Stimulated activated CD8-positive, alpha-beta memory T cell treated with anti-CD3 and anti-CD28 coated beads, Interleukin-15, amount 100 ng/mL, for 24 hours (primary cell): ENCODE results near the gene KCND3.

Experiments used
- DNase-seq: peaks from one replicate; pipeline ENCODE4 v3.0.0-alpha.2; 2020; ENCODE audit warnings: low read depth

The KCND3 gene

GRCh38 chr1:111880881-111881837 lies 108.3 kb downstream of the KCND3 start:
- DNase-seq, result no peak

- DNase-seq, result no peak
Measured at GRCh38 chr1:111879081-111879480, 110.4 kb downstream of the KCND3 start.

GRCh38 chr1:111878649-111879048 lies 110.8 kb downstream of the KCND3 start:
- no peak for DNase-seq

- no peak for DNase-seq
Measured at GRCh38 chr1:111878091-111878490, 111.4 kb downstream of the KCND3 start.

GRCh38 chr1:111876631-111877030 lies 112.8 kb downstream of the KCND3 start:
- DNase-seq, result no peak

GRCh38 chr1:111875640-111876039 lies 113.8 kb downstream of the KCND3 start:
- no peak for DNase-seq

GRCh38 chr1:111873460-111874030 lies 115.9 kb downstream of the KCND3 start:
- no peak for DNase-seq

GRCh38 chr1:111870181-111870580 lies 119.3 kb downstream of the KCND3 start:
- no peak for DNase-seq

GRCh38 chr1:111867868-111868440 lies 121.5 kb downstream of the KCND3 start:
- DNase-seq, result no peak

- no peak for DNase-seq
Measured at GRCh38 chr1:111864862-111865261, 124.6 kb downstream of the KCND3 start.

- no peak for DNase-seq
Measured at GRCh38 chr1:111863401-111863800, 126.1 kb downstream of the KCND3 start.

GRCh38 chr1:111862599-111862998 lies 126.9 kb downstream of the KCND3 start:
- no peak for DNase-seq

GRCh38 chr1:111861523-111861922 lies 127.9 kb downstream of the KCND3 start:
- DNase-seq, result no peak

- no peak for DNase-seq
Measured at GRCh38 chr1:111857194-111857651, 132.2 kb downstream of the KCND3 start.

GRCh38 chr1:111856411-111857185 lies 132.9 kb downstream of the KCND3 start:
- DNase-seq, result no peak

- no peak for DNase-seq
Measured at GRCh38 chr1:111855260-111855659, 134.2 kb downstream of the KCND3 start.

GRCh38 chr1:111852261-111852721 lies 137.2 kb downstream of the KCND3 start:
- no peak for DNase-seq

GRCh38 chr1:111851552-111851951 lies 137.9 kb downstream of the KCND3 start:
- DNase-seq, result no peak

GRCh38 chr1:111850109-111850508 lies 139.4 kb downstream of the KCND3 start:
- no peak for DNase-seq

- DNase-seq, result no peak
Measured at GRCh38 chr1:111848852-111849545, 140.5 kb downstream of the KCND3 start.

GRCh38 chr1:111847466-111847865 lies 142.0 kb downstream of the KCND3 start:
- DNase-seq, result no peak
